GM04504 (cell line): ENCODE data around the gene CCDC137.

Source experiments
- DNase-seq: peaks from one replicate; pipeline ENCODE4 v3.0.0-alpha.2; 2012; ENCODE audit warnings: low read depth

Gene CCDC137

GRCh38 chr17:81701288-81702071, 34.9 kb downstream of the CCDC137 start:
- DNase-seq = no peak

- peak; percentile 74 for DNase-seq
Observed at GRCh38 chr17:81702934-81703746, 36.6 kb downstream of the CCDC137 start, which contains the start of gene MRPL12. TSS of gene MRPL12 (plus strand) at chr17:81703367. CDS start at chr17:81703502, 135 bp downstream.

- no peak for DNase-seq
Observed at GRCh38 chr17:81703747-81704654, 37.5 kb downstream of the CCDC137 start.

- DNase-seq = no peak
Observed at GRCh38 chr17:81705518-81706231, 39.1 kb downstream of the CCDC137 start.

- DNase-seq = no peak
Observed at GRCh38 chr17:81706232-81706611, 39.7 kb downstream of the CCDC137 start.

GRCh38 chr17:81706757-81707624, 40.5 kb downstream of the CCDC137 start:
- DNase-seq = no peak

- no peak for DNase-seq
Observed at GRCh38 chr17:81707725-81708646, 41.4 kb downstream of the CCDC137 start.

GRCh38 chr17:81708739-81709185, 42.2 kb downstream of the CCDC137 start:
- DNase-seq = no peak

- no peak for DNase-seq
Observed at GRCh38 chr17:81710514-81711308, 44.2 kb downstream of the CCDC137 start.

GRCh38 chr17:81711814-81712467, 45.4 kb downstream of the CCDC137 start, which contains the start of gene SLC25A10:
TSS of gene SLC25A10 (plus strand) at chr17:81712284. CDS start at chr17:81712427, 143 bp downstream.
- DNase-seq = peak; percentile 41

- DNase-seq = no peak
Observed at GRCh38 chr17:81712468-81713003, 46.0 kb downstream of the CCDC137 start.

- DNase-seq = no peak
Observed at GRCh38 chr17:81713004-81713555, 46.5 kb downstream of the CCDC137 start.

GRCh38 chr17:81713556-81714411, 47.2 kb downstream of the CCDC137 start:
- DNase-seq = no peak

GRCh38 chr17:81714412-81715106, 48.0 kb downstream of the CCDC137 start:
- DNase-seq = no peak

- no peak for DNase-seq
Observed at GRCh38 chr17:81715107-81715871, 48.8 kb downstream of the CCDC137 start.
